A673 (cell line): Measurements from ENCODE around the gene MPZL2. TPM values are rescaled to one million over a fixed set of nuclear protein-coding genes. Genes with fewer than 3 reads are reported as not detected.

Source experiments
- BruUV-seq: library from RNA; stranded (reverse); fragments of 400-500 nt; replicated peaks from 2 replicates; lab custom pipeline; 2021; lab: Mats Ljungman, UMichigan
- CTCF ChIA-PET: fragments of 300-600 bp; sonication (Branson Sonifier 250); formaldehyde crosslinking; loops from one replicate; lab custom pipeline; 2022; ENCODE audit warnings: antibody characterized with exemption; lab: Charles Lee
- POLR2A ChIA-PET: fragments of 300-600 bp; sonication (Branson Sonifier 250); formaldehyde crosslinking; loops from one replicate; lab custom pipeline; 2022; ENCODE audit warnings: antibody characterized with exemption; ENCODE audit not compliant: low non-redundant PET; lab: Charles Lee
- DNase-seq: peaks from one replicate; pipeline ENCODE4 v3.0.0-alpha.2; 2015; ENCODE audit warnings: low spot score
- H3K27ac ChIP-seq: fragments of 200-600 bp; sonication (generic); 2 replicates; pipeline ENCODE4 v1.5.1; 2016; ENCODE audit warnings: mixed run types, low read depth, mild to moderate bottlenecking, mixed read lengths, antibody characterized with exemption, low read length; ENCODE audit not compliant: poor library complexity, severe bottlenecking
- H3K27me3 ChIP-seq: fragments of 200-600 bp; sonication (generic); replicated peaks from 2 replicates; pipeline ENCODE4 v1.6.1; 2017; ENCODE audit warnings: mixed run types, low read depth, mild to moderate bottlenecking, mixed read lengths, antibody characterized with exemption, low read length; ENCODE audit not compliant: insufficient read depth, poor library complexity
- H3K36me3 ChIP-seq: fragments of 200-600 bp; sonication (generic); 2 replicates; pipeline ENCODE4 v1.6.1; 2016; ENCODE audit warnings: mixed run types, mild to moderate bottlenecking, mixed read lengths, antibody characterized with exemption, low read length; ENCODE audit not compliant: insufficient read depth, poor library complexity, severe bottlenecking
- H3K4me1 ChIP-seq: fragments of 200-600 bp; sonication (generic); 2 replicates; pipeline ENCODE4 v1.6.1; 2017; ENCODE audit warnings: mixed run types, mild to moderate bottlenecking, mixed read lengths, antibody characterized with exemption, low read length; ENCODE audit not compliant: insufficient read depth, poor library complexity, severe bottlenecking
- H3K4me3 ChIP-seq: fragments of 200-600 bp; sonication (generic); 2 replicates; pipeline ENCODE4 v1.5.1; 2016; ENCODE audit warnings: low read depth, mixed run types, mild to moderate bottlenecking, mixed read lengths, low read length; ENCODE audit not compliant: poor library complexity, severe bottlenecking
- H3K9me3 ChIP-seq: fragments of 200-600 bp; sonication (generic); 2 replicates; pipeline ENCODE4 v1.6.1; 2016; ENCODE audit warnings: mixed run types, low read depth, mild to moderate bottlenecking, mixed read lengths, antibody characterized with exemption, low read length; ENCODE audit not compliant: poor library complexity, severe bottlenecking
- EZH2 ChIP-seq: fragments of 200-600 bp; sonication (generic); IDR thresholded peaks from 2 replicates; pipeline ENCODE4 v1.6.1; 2017; ENCODE audit warnings: borderline replicate concordance, low read depth, mild to moderate bottlenecking, mixed read lengths, antibody characterized with exemption, low read length; ENCODE audit not compliant: poor library complexity, severe bottlenecking
- intact Hi-C: fragments of 100-400 bp; cut with micrococcal nuclease; formaldehyde crosslinking; loops from one replicate; pipeline ENCODE4 v1.10.0; 2022; ENCODE audit not compliant: unreplicated experiment
- total RNA-seq: library from RNA; stranded (reverse); gene quantifications from 2 replicates; pipeline ENCODE4 v1.2.3, GENCODE V29; 2021
- TF ChIP-seq, protein P1 (sequence below): fragments of 300-800, 200-600 bp; sonication (generic); conservative IDR thresholded peaks from 2 replicates; pipeline ENCODE4 v1.5.1; 2017; ENCODE audit warnings: low read depth, mild to moderate bottlenecking, antibody characterized with exemption, low read length, moderate library complexity, mixed read lengths

MPZL2 gene
- total RNA-seq, 1 experiment from 2014 or later, result not detected

GRCh38 chr11:118209033-118209432 lies 55.1 kb downstream of the MPZL2 start:
- Histone ChIP-seq H3K27me3 (peaks cover 87% of the 10 kb centered on the region), H3K4me1 (no peaks in the 10 kb centered on the region), H3K9me3 (no peaks in the 10 kb centered on the region), H3K27ac (no peak overlapping the region), H3K36me3 (no peaks in the 10 kb centered on the region), H3K4me3 (no peak overlapping the region)
- TF ChIP-seq, protein P1, sequence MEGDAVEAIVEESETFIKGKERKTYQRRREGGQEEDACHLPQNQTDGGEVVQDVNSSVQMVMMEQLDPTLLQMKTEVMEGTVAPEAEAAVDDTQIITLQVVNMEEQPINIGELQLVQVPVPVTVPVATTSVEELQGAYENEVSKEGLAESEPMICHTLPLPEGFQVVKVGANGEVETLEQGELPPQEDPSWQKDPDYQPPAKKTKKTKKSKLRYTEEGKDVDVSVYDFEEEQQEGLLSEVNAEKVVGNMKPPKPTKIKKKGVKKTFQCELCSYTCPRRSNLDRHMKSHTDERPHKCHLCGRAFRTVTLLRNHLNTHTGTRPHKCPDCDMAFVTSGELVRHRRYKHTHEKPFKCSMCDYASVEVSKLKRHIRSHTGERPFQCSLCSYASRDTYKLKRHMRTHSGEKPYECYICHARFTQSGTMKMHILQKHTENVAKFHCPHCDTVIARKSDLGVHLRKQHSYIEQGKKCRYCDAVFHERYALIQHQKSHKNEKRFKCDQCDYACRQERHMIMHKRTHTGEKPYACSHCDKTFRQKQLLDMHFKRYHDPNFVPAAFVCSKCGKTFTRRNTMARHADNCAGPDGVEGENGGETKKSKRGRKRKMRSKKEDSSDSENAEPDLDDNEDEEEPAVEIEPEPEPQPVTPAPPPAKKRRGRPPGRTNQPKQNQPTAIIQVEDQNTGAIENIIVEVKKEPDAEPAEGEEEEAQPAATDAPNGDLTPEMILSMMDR, result no peak
- TF ChIP-seq EZH2, result no peak
- DNase-seq, result no peak
- ChIA-PET CTCF (no interaction called here), POLR2A (no interaction called here)
- BruUV-seq, result no TSS peak
- intact Hi-C loops, result no loop called here

DNA sequence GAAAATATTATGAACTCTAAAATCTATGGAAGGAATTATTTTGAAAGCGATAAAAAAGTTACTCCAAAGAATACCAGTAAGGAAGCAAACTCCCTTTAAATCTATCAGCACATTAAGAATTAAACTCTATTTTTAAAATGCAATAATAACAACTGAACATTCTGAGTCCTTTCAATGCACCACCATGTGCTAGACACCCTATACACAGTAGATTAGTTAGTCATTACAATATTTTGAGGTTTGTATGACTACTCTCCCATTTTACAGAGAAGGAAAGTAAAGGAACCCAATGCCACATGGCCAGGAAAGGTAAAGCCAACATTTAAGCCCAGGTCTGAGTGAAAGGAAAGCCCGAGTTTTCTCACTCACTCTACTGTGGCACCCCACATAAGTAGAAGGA lies 57.0 kb downstream of the MPZL2 start:
- no peak overlapping the region for H3K4me3 ChIP-seq
- no peak overlapping the region for H3K27ac ChIP-seq
- no peaks in the 10 kb centered on the region for H3K4me1 ChIP-seq
- H3K27me3 ChIP-seq, result peaks cover 68% of the 10 kb centered on the region
- ChIA-PET POLR2A (no interaction called here), CTCF (no interaction called here)
- intact Hi-C loops, result no loop called here
- no peaks in the 10 kb centered on the region for H3K36me3 ChIP-seq
- DNase-seq, result no peak
- no TSS peak for BruUV-seq
- no peak for TF ChIP-seq EZH2
- TF ChIP-seq, protein P1, result no peak
- H3K9me3 ChIP-seq, result no peaks in the 10 kb centered on the region

DNA sequence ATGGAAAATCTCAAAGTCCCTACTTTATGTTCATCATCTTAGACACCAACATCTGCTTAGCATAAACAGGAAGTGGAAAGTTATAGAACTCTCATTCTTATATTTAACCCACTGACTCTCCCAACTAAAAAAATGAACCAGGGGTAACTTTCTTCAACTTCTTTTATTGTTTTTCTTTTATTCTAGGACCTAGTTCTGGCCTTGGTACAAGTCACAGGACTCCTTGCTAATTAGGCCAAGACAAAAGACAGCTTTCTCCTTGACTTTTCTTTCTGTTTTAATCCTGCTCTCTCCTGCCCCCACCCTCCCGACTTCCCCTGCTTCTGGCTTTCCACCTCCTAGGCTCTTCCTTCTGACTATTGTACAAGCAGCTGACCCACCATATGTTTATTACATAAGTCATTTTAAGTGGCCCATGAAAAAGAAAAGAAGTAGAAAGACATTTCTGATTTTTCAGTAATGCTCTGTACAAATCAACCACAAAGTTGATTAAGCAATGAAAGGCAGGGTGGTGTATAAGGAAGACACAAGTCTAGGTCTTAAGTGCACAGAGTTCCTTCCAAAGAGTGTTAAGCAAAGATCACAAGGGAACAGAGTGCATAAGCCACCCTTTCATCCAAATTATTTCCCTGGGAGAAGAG lies 57.6 kb downstream of the MPZL2 start:
- ChIA-PET CTCF (no interaction called here), POLR2A (no interaction called here)
- Histone ChIP-seq H3K27ac (no peak overlapping the region), H3K4me3 (no peak overlapping the region), H3K27me3 (peaks cover 67% of the 10 kb centered on the region), H3K36me3 (no peaks in the 10 kb centered on the region), H3K9me3 (no peaks in the 10 kb centered on the region), H3K4me1 (no peaks in the 10 kb centered on the region)
- no TSS peak for BruUV-seq
- no peak for DNase-seq
- no peak for TF ChIP-seq EZH2
- TF ChIP-seq, protein P1, result no peak
- intact Hi-C loops, result no loop called here
